ENCODE data around the gene KLK8. TPM values are rescaled to one million over a fixed set of nuclear protein-coding genes. Genes with fewer than 3 reads are reported as not detected.

KLK8 gene
- polyA plus RNA-seq, 1 of the 3 experiments (the other 2 are of a cell fraction): not detected

GRCh38 chr19:51029718-51030117 is 28.3 kb upstream of the KLK8 start (continued):
- no peak for TF ChIP-seq CTCF (IDR thresholded peaks at IDR 0.05)
- TF ChIP-seq IRF3 (IDR thresholded peaks at IDR 0.05; ENCODE audit: low read depth, low read length): no peak
- TF ChIP-seq NFIC (IDR thresholded peaks at IDR 0.05; ENCODE audit: borderline replicate concordance): no peak
- no peak for TF ChIP-seq USF2 (IDR thresholded peaks at IDR 0.05; ENCODE audit: borderline replicate concordance, low read depth, low read length)
- no peak for TF ChIP-seq MXI1 (IDR thresholded peaks at IDR 0.05; ENCODE audit: low read depth, low read length)
- TF ChIP-seq ELF1 (IDR thresholded peaks at IDR 0.05): no peak
- no peak for TF ChIP-seq TEAD4 (IDR thresholded peaks at IDR 0.05; ENCODE audit: borderline replicate concordance, insufficient read depth)
- no peak for TF ChIP-seq NRF1 (IDR thresholded peaks at IDR 0.05; ENCODE audit: low read depth, low read length)

GRCh38 chr19:51027873-51028272 is 26.5 kb upstream of the KLK8 start:
- Histone ChIP-seq H3K4me2 (no peak overlapping the region), H4K20me1 (ENCODE audit: insufficient read depth) (no peaks in the 10 kb centered on the region), H3K9ac (no peak overlapping the region), H3K36me3 (replicated peaks in 1 of 2; ENCODE audit: control insufficient read depth in 1 of 2, insufficient read depth in 2 of 2, low read length in 1 of 2) (no peaks in the 10 kb centered on the region), H2AFZ (ENCODE audit: low read depth) (no peak overlapping the region), H3K79me2 (ENCODE audit: insufficient read depth) (no peaks in the 10 kb centered on the region), H3F3A (replicated peaks; ENCODE audit: insufficient read depth) (no peaks in the 10 kb centered on the region), H3K27ac (ENCODE audit: low read depth in 2 of 2, low read length in 1 of 2) (no peak overlapping the region), H3K9me2 (no peaks in the 10 kb centered on the region), H3K4me1 (ENCODE audit: control insufficient read depth in 1 of 2, insufficient read depth in 2 of 2, low read depth in 1 of 2, low read length in 1 of 2) (no peaks in the 10 kb centered on the region), H3K4me3 (ENCODE audit: low read depth in 2 of 2, low read length in 1 of 2) (no peak overlapping the region), H3K9me3 (no peaks in the 10 kb centered on the region), H3K27me3 (ENCODE audit: insufficient read depth) (peaks cover 65% of the 10 kb centered on the region)
- TF ChIP-seq YY1 (IDR thresholded peaks at IDR 0.05; ENCODE audit: low read depth) (no peak), USF2 (IDR thresholded peaks at IDR 0.05; ENCODE audit: borderline replicate concordance, low read depth, low read length) (no peak), RAD21 (IDR thresholded peaks at IDR 0.05; ENCODE audit: low read length) (no peak), GABPA (IDR thresholded peaks at IDR 0.05; ENCODE audit: low read depth) (no peak), NRF1 (IDR thresholded peaks at IDR 0.05; ENCODE audit: low read depth, low read length) (no peak), RXRA (IDR thresholded peaks at IDR 0.05; ENCODE audit: borderline replicate concordance, low read depth) (no peak), TAF1 (IDR thresholded peaks at IDR 0.05; ENCODE audit: borderline replicate concordance, low read depth, low read length) (no peak), CTCF (IDR thresholded peaks at IDR 0.05) (no peak), MAX (IDR thresholded peaks at IDR 0.05; ENCODE audit: low read depth) (no peak), POLR2AphosphoS5 (IDR thresholded peaks at IDR 0.05; ENCODE audit: low read depth, low read length) (no peak), JUND (IDR thresholded peaks at IDR 0.05) (no peak), PBX3 (IDR thresholded peaks at IDR 0.05) (no peak)
- 6% methylated on average over 5 of the region's 5 CpGs for WGBS (ENCODE audit: low lambda C conversion rate)
- ChIA-PET CTCF (interaction anchor here (1.1 to 1.6 kb wide), 2 partner anchors 10 to 67 kb away, joined by 4 to 6 read pairs; no protein-coding TSS in a partner anchor), POLR2A (no interaction called here)
- DNase-seq: no peak

Data from SK-N-SH (cell line).